Spleen (tissue), 7 donors: Measurements from ENCODE around the gene P2RY11.

Experiments
- POLR2A ChIP-seq, 3 donors: fragments of 450-650 bp; IDR thresholded peaks; one replicate each; pipeline ENCODE4 v1.5.1; 2017; ENCODE audit warnings: antibody characterized with exemption in 3 of 3, mild to moderate bottlenecking in 1 of 3
- TF ChIP-seq, protein P1 (sequence below), 11 experiments: fragments of 200-600 bp in 7 of 11; fragments of 450-650 bp in 4 of 11; sonication (generic) in 4 of 11; IDR thresholded peaks in 8 of 11; conservative IDR thresholded peaks in 3 of 11; 1 replicate in 7 of 11; 2 replicates in 4 of 11; pipeline versions ENCODE4 v1.4.0 to v1.8.0; 2016 to 2021; ENCODE audit warnings: antibody characterized with exemption in 11 of 11, inconsistent platforms in 4 of 11, mild to moderate bottlenecking in 1 of 11
- donor health status: DM: no; HTN: no; CAD: no; lungs with moderate emphysema.
- donor health status: DM: no; HTN: no; CAD: no.
- donor health status: DM: no; HTN: no; CAD: no.

DNA sequence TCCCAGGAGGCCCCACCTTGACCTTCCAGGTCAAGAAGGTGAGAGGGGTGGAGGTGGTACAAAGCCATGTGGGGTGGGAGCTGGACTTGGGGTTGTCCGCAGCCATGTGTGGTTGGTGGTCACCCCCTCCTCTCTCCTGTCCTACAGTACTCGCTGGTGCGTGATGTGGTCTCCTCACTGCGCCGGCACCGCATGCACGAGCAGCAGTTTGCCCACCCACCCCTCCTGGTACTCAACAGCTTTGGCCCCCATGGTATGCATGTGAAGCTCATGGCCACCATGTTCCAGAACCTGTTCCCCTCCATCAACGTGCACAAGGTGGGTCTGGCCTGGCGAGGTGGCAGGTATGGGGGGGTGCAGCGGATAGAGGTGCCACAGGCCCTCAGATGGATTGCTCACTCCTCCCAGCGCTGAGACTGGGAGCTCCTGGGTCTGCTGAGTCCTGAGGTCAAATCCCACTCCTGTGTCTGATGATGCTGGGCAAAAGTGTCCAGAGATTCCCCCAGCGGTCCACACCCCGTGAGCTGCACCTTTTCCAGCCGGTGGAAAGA lies 3.6 kb upstream of the P2RY11 start:
- TF ChIP-seq, protein P1, sequence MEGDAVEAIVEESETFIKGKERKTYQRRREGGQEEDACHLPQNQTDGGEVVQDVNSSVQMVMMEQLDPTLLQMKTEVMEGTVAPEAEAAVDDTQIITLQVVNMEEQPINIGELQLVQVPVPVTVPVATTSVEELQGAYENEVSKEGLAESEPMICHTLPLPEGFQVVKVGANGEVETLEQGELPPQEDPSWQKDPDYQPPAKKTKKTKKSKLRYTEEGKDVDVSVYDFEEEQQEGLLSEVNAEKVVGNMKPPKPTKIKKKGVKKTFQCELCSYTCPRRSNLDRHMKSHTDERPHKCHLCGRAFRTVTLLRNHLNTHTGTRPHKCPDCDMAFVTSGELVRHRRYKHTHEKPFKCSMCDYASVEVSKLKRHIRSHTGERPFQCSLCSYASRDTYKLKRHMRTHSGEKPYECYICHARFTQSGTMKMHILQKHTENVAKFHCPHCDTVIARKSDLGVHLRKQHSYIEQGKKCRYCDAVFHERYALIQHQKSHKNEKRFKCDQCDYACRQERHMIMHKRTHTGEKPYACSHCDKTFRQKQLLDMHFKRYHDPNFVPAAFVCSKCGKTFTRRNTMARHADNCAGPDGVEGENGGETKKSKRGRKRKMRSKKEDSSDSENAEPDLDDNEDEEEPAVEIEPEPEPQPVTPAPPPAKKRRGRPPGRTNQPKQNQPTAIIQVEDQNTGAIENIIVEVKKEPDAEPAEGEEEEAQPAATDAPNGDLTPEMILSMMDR (IDR thresholded peaks at IDR 0.05 in 8 of 11, conservative IDR thresholded peaks at IDR 0.05 in 3 of 11), result no peak
- no peak for TF ChIP-seq POLR2A (IDR thresholded peaks at IDR 0.05)
